ENCODE measurements around the gene DDR1. TPM values are rescaled to one million over a fixed set of nuclear protein-coding genes. Genes with fewer than 3 reads are reported as not detected.
A peak's percentile ranks its signal among the peaks of the same experiment; 100 is the strongest.
"Not testable (repeated sequence)": the region's sequence is repeated elsewhere in the genome, so short reads cannot be mapped to it uniquely, and the experiment has no call there.

The DDR1 gene
- total RNA-seq, 1 experiment from 2014 or later: 80.9 TPM

GRCh38 chr6:30907758-30908591 lies 23.7 kb downstream of the DDR1 start, which contains the start of gene GTF2H4:
TSS of gene GTF2H4 (plus strand) at chr6:30908207.
- peak within 1 kb of the TSS; percentile 81 for H3K4me3 ChIP-seq
- H3K4me1 ChIP-seq: no peaks in the 10 kb centered on the region
- no peaks in the 10 kb centered on the region; the same call in none of the 2 replicates for H3K36me3 ChIP-seq
- H3K27ac ChIP-seq: peak within 1 kb of the TSS; percentile 28; the same call in 1 of the 2 replicates
- DNase-seq: peak; percentile 97 to 99
- no peaks in the 10 kb centered on the region for H3K9me3 ChIP-seq (replicated peaks)
- no peaks in the 10 kb centered on the region for H3K27me3 ChIP-seq

DNA sequence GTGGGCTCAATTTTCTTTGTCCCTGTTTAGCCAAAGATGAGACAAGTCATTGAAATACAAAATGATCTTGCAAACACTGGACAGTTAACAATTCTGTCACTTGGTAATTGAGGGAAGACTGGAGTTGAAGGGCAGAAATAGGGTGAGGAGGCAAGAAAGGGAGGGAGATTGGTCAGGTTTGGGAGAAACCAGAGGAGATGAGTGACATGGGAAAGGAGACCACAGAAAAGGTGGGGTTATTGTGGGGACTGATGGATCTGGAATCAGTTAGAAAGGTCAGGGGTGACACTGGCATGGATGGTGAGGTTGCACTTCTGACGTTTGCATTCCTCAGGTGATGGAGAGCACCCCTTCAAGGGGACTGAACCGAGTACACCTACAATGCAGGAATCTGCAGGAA lies 24.4 kb downstream of the DDR1 start:
- no peak overlapping the region for H3K27ac ChIP-seq
- H3K9me3 ChIP-seq (replicated peaks): no peaks in the 10 kb centered on the region
- H3K27me3 ChIP-seq: no peaks in the 10 kb centered on the region
- DNase-seq: no peak
- no peaks in the 10 kb centered on the region; the same call in none of the 2 replicates for H3K36me3 ChIP-seq
- peak overlapping the region; percentile 81 for H3K4me3 ChIP-seq
- no peaks in the 10 kb centered on the region for H3K4me1 ChIP-seq

DNA sequence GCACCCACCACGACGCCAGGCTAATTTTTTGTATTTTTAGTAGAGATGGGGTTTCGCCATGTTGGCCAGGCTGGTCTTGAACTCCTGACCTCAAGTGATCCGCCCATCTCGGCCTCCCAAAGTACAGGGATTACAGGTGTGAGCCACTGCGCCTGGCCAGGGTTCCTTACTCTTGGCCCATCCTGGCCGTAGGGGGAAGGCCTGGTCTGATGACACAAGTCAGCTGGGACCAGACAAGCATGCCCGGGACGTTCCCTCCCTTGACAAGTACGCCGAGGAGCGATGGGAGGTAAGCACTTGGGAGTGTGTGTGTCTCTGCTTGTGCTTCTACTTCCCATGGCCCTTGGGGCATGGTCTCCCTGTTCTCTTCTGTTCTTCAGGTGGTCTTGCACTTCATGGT lies 26.2 kb downstream of the DDR1 start:
- H3K27ac ChIP-seq; H3K4me3 ChIP-seq; H3K27me3 ChIP-seq; H3K36me3 ChIP-seq; H3K9me3 ChIP-seq (replicated peaks); DNase-seq; H3K4me1 ChIP-seq: not testable (repeated sequence)

GRCh38 chr6:30912746-30913520 lies 28.6 kb downstream of the DDR1 start:
- H3K27ac ChIP-seq: no peak overlapping the region
- no peak for DNase-seq
- H3K4me1 ChIP-seq: peaks cover 7% of the 10 kb centered on the region
- H3K27me3 ChIP-seq: no peaks in the 10 kb centered on the region
- H3K4me3 ChIP-seq: no peak overlapping the region
- no peaks in the 10 kb centered on the region for H3K9me3 ChIP-seq (replicated peaks)
- H3K36me3 ChIP-seq: peaks cover 3% of the 10 kb centered on the region

DNA sequence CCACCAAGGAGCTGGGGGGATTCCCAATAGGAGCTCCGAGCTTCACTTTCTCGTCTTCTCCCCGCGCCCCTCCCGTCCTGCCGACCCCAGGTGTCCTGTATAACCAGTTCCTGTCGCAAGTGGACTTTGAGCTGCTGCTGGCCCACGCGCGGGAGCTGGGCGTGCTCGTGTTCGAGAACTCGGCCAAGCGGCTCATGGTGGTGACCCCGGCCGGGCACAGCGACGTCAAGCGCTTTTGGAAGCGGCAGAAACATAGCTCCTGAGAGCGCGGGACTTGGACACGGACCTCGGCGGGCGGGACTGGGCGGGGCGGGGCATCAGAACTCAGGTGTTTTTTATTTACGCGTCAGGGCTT lies 29.4 kb downstream of the DDR1 start:
- Histone ChIP-seq H3K27me3 (no peaks in the 10 kb centered on the region), H3K36me3 (peaks cover 3% of the 10 kb centered on the region), H3K4me3 (no peak overlapping the region), H3K4me1 (peaks cover 7% of the 10 kb centered on the region), H3K9me3 (replicated peaks) (no peaks in the 10 kb centered on the region), H3K27ac (no peak overlapping the region)
- DNase-seq: no peak

GRCh38 chr6:30914076-30914853 lies 29.9 kb downstream of the DDR1 start, which contains the start of gene VARS2:
TSS of gene VARS2 (plus strand) at chr6:30914238. CDS start at chr6:30914837, 599 bp downstream.
- Histone ChIP-seq H3K9me3 (replicated peaks) (no peaks in the 10 kb centered on the region), H3K4me3 (peak within 1 kb of the TSS; percentile 64), H3K4me1 (peaks cover 7% of the 10 kb centered on the region), H3K27ac (peak within 1 kb of the TSS; percentile 76), H3K27me3 (no peaks in the 10 kb centered on the region), H3K36me3 (peaks cover 3% of the 10 kb centered on the region)
- peak; percentile 85 to 91 for DNase-seq

DNA sequence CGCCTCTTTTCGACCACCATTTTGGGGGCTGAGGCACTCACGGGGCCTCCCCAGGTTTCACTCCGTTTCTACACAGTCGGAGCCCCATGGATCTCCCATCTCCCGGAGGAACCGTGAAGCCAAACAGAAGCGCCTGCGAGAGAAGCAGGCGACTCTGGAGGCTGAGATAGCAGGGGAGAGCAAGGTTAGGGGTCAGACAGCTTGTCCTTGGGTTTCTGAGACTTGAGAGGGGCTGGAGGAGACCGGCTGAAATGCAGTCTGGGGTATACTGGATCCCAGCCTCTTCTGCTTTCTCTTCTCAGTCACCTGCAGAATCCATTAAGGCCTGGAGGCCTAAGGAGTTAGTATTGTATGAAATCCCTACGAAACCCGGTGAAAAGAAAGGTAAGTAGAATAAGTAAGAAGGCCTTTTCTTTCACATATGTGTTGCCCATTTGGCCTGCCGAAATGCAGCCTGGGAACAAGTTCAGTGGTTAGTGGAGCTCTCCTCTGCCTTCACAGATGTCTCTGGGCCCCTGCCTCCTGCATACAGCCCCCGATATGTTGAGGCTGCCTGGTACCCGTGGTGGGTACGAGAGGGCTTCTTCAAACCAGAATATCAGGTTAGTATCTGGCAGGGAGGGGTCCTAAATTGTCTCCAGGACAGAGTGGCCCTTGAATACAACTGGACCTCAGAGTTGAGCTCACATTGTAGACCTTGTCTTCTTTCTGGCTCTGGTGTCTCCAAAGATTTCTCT lies 30.7 kb downstream of the DDR1 start:
- Histone ChIP-seq H3K27me3 (no peaks in the 10 kb centered on the region), H3K36me3 (peaks cover 3% of the 10 kb centered on the region), H3K27ac (peak overlapping the region; percentile 76), H3K9me3 (replicated peaks) (no peaks in the 10 kb centered on the region), H3K4me1 (peaks cover 7% of the 10 kb centered on the region), H3K4me3 (peak overlapping the region; percentile 64)
- DNase-seq: peak in 1 of 2 experiments; percentile 7

- Histone ChIP-seq H3K4me1 (peaks cover 7% of the 10 kb centered on the region), H3K27me3 (no peaks in the 10 kb centered on the region), H3K9me3 (replicated peaks) (no peaks in the 10 kb centered on the region), H3K4me3 (no peak overlapping the region), H3K36me3 (peaks cover 8% of the 10 kb centered on the region), H3K27ac (no peak overlapping the region)
- DNase-seq: peak; percentile 36 to 72
Observed at GRCh38 chr6:30915591-30915946, 31.2 kb downstream of the DDR1 start.

DNA sequence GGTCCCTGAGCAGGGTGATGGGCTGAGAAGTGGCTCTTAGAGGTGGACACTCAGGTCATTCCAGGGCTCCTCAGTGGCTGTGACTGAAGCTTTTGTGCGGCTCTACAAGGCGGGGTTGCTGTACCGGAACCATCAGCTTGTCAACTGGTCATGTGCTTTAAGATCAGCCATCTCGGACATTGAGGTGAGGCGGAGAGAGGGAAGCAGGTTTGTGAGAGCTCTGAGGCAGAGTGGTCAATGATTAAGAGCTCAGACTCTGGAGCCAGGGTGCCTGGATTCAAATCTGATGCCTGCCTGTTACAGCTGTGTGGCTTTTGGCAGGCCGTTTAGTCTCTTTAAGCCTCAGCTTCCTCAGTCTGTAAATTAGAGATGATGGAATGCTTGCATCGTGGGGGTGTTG lies 32.7 kb downstream of the DDR1 start:
- peaks cover 12% of the 10 kb centered on the region for H3K36me3 ChIP-seq

DNA sequence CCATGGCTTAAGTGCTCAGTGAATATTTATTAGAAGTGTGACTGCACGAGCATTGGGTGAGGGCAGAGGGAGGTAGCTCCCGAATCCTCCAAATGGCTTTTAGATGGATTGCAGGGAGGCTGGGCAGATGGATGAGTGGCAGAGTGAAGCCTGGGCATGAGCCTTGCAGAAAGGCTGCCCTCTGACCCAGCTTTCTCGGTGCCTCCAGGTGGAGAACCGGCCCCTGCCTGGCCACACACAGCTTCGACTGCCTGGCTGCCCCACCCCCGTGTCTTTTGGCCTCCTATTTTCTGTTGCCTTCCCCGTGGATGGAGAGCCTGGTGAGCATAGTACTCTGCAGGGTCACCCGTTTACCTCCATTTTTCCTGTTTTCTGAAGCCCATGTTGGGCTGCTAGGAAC lies 33.2 kb downstream of the DDR1 start:
- DNase-seq: no peak
- no peaks in the 10 kb centered on the region for H3K9me3 ChIP-seq (replicated peaks)
- peaks cover 12% of the 10 kb centered on the region for H3K36me3 ChIP-seq
- no peaks in the 10 kb centered on the region for H3K27me3 ChIP-seq
- H3K27ac ChIP-seq: no peak overlapping the region
- H3K4me3 ChIP-seq: no peak overlapping the region
- peaks cover 7% of the 10 kb centered on the region for H3K4me1 ChIP-seq

More for the DNA sequence above, 32.7 kb downstream of the DDR1 start:
- H3K27ac ChIP-seq: no peak overlapping the region
- H3K9me3 ChIP-seq (replicated peaks): no peaks in the 10 kb centered on the region
- no peak overlapping the region for H3K4me3 ChIP-seq
- H3K27me3 ChIP-seq: no peaks in the 10 kb centered on the region
- peaks cover 7% of the 10 kb centered on the region for H3K4me1 ChIP-seq
- DNase-seq: no peak

- H3K27me3 ChIP-seq: no peaks in the 10 kb centered on the region
- H3K27ac ChIP-seq: no peak overlapping the region
- no peak overlapping the region for H3K4me3 ChIP-seq
- no peak for DNase-seq
- peaks cover 7% of the 10 kb centered on the region for H3K4me1 ChIP-seq
- H3K36me3 ChIP-seq: peaks cover 12% of the 10 kb centered on the region
- H3K9me3 ChIP-seq (replicated peaks): no peaks in the 10 kb centered on the region
Observed at GRCh38 chr6:30918670-30919069, 34.4 kb downstream of the DDR1 start.

DNA sequence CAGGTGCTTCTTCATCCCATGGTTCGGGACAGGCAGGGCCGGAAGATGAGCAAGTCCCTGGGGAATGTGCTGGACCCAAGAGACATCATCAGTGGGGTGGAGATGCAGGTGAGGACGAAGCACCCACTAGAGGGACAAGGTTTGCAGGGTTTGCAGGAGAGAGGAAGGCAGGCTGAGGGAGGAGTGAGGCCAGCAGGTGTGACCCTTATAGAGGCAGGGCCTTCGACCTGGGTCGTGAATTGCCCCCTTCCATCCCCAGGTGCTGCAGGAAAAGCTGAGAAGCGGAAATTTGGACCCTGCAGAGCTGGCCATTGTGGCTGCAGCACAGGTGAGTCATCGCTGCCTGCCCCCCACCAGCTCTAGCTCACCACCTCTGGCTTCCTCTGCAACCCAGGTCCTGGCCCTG lies 38.1 kb downstream of the DDR1 start:
- Histone ChIP-seq H3K36me3 (peaks cover 23% of the 10 kb centered on the region), H3K27ac (no peak overlapping the region), H3K4me3 (no peak overlapping the region), H3K27me3 (no peaks in the 10 kb centered on the region), H3K4me1 (no peaks in the 10 kb centered on the region), H3K9me3 (replicated peaks) (no peaks in the 10 kb centered on the region)
- DNase-seq: no peak

GRCh38 chr6:30924040-30924627 lies 39.8 kb downstream of the DDR1 start:
- not testable (repeated sequence) for H3K9me3 ChIP-seq (replicated peaks); H3K27ac ChIP-seq; H3K4me3 ChIP-seq; H3K27me3 ChIP-seq; DNase-seq; H3K4me1 ChIP-seq
- peaks cover 22% of the 10 kb centered on the region for H3K36me3 ChIP-seq

GRCh38 chr6:30926644-30927043 lies 42.3 kb downstream of the DDR1 start:
- Histone ChIP-seq H3K27me3 (no peaks in the 10 kb centered on the region), H3K27ac (no peak overlapping the region), H3K36me3 (peaks cover 13% of the 10 kb centered on the region), H3K4me3 (no peak overlapping the region), H3K4me1 (no peaks in the 10 kb centered on the region), H3K9me3 (replicated peaks) (no peaks in the 10 kb centered on the region)
- DNase-seq: no peak

All from SJCRH30 (cell line).